ENCODE data around the gene GPRIN3. TPM values are rescaled to one million over a fixed set of nuclear protein-coding genes. Genes with fewer than 3 reads are reported as not detected.

The GPRIN3 gene
- total RNA-seq, 1 donor from 2014 or later: 0.84 TPM

- no peak for DNase-seq (ENCODE audit: low read depth)
- H3K36me3 ChIP-seq (ENCODE audit: control insufficient read depth, insufficient read depth, low read length): no peaks in the 10 kb centered on the region
- H3K4me3 ChIP-seq (ENCODE audit: low read depth, low read length): no peak overlapping the region
- no peak for TF ChIP-seq CTCF (IDR thresholded peaks at IDR 0.05; ENCODE audit: insufficient read depth, low read length, poor library complexity, severe bottlenecking)
- no peaks in the 10 kb centered on the region for H3K27me3 ChIP-seq (ENCODE audit: control insufficient read depth, insufficient read depth, low read length)
These were observed 39.9 kb upstream of the GPRIN3 start for GRCh38 chr4:89347363-89348025.

DNA sequence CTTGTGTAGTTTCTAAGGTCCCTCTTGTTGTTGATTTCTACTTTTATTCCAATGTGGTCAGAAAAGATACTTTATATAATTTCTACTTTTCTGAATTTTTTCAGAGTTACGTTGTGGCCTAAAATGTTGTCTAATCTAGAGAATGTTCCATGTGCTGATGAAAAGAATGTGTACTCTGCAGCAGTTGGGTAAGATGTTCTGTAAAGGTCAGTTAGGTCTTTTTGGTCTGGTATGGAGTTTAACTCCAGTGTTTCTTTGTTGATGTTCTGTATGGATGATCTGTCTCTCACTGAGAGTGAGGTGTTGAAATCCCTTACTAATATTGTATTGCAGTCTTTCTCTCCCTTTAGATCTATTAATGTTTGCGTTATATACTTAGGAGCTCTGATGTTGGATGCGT lies 37.0 kb upstream of the GPRIN3 start:
- no peak for DNase-seq (ENCODE audit: low read depth)
- TF ChIP-seq CTCF (IDR thresholded peaks at IDR 0.05; ENCODE audit: insufficient read depth, low read length, poor library complexity, severe bottlenecking): no peak
- no peaks in the 10 kb centered on the region for H3K36me3 ChIP-seq (ENCODE audit: control insufficient read depth, insufficient read depth, low read length)
- no peak overlapping the region for H3K4me3 ChIP-seq (ENCODE audit: low read depth, low read length)
- no peaks in the 10 kb centered on the region for H3K27me3 ChIP-seq (ENCODE audit: control insufficient read depth, insufficient read depth, low read length)

DNA sequence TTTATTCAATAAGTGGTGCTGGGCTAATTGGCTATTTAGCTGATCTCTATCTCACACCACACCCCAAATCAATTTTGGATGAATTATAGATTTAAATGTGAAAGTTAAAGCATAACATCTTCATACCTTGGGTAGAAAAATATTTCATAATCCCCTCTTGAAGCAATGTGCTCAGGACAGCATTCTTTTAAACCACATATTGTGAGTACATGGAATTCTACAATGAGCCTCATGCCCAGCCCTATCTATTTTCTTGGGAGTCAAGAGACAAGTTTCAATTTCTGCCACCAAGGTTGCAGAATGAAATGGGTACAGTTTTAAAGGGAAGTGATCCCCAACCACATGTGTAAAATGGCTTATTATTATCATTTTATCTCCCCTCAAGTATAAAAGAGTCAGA lies 30.6 kb upstream of the GPRIN3 start:
- DNase-seq (ENCODE audit: low read depth): no peak
- Histone ChIP-seq H3K27me3 (ENCODE audit: control insufficient read depth, insufficient read depth, low read length) (no peaks in the 10 kb centered on the region), H3K36me3 (ENCODE audit: control insufficient read depth, insufficient read depth, low read length) (no peaks in the 10 kb centered on the region), H3K4me3 (ENCODE audit: low read depth, low read length) (no peak overlapping the region)
- TF ChIP-seq CTCF (IDR thresholded peaks at IDR 0.05; ENCODE audit: insufficient read depth, low read length, poor library complexity, severe bottlenecking): no peak

GRCh38 chr4:89337681-89338080 lies 30.1 kb upstream of the GPRIN3 start:
- no peak for TF ChIP-seq CTCF (IDR thresholded peaks at IDR 0.05; ENCODE audit: insufficient read depth, low read length, poor library complexity, severe bottlenecking)
- Histone ChIP-seq H3K4me3 (ENCODE audit: low read depth, low read length) (no peak overlapping the region), H3K36me3 (ENCODE audit: control insufficient read depth, insufficient read depth, low read length) (no peaks in the 10 kb centered on the region), H3K27me3 (ENCODE audit: control insufficient read depth, insufficient read depth, low read length) (no peaks in the 10 kb centered on the region)
- DNase-seq (ENCODE audit: low read depth): no peak

DNA sequence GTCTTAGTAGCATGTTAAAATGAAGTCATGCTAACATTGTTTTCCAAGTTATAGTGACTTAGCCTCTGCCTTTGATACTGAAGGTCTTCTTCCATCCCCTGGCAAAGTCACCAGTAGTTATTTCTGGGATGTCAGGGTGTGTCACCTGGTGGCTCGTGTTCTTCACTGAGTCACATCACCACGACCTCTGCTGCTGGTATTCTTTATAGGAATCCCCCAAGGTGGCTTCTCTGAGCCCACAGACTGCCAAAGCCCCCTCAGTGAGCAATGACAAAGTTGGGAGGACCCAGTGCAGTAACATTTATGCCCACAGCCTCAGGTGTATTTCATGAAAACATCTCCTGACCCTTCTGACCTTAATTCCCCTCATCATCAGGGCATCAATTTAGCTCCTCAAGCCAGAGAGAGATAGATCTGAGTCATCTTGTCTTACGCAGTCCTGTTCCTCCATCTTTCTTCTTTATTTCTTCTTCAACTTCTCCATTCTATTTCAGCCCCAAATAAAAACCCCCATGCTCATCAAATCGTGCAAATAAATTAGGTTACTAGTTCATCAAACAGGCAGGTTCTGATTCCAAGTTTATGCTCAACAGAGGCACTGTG lies 29.3 kb upstream of the GPRIN3 start:
- H3K4me3 ChIP-seq (ENCODE audit: low read depth, low read length): no peak overlapping the region
- no peaks in the 10 kb centered on the region for H3K27me3 ChIP-seq (ENCODE audit: control insufficient read depth, insufficient read depth, low read length)
- DNase-seq (ENCODE audit: low read depth): no peak
- H3K36me3 ChIP-seq (ENCODE audit: control insufficient read depth, insufficient read depth, low read length): no peaks in the 10 kb centered on the region
- no peak for TF ChIP-seq CTCF (IDR thresholded peaks at IDR 0.05; ENCODE audit: insufficient read depth, low read length, poor library complexity, severe bottlenecking)

- no peaks in the 10 kb centered on the region for H3K36me3 ChIP-seq (ENCODE audit: control insufficient read depth, insufficient read depth, low read length)
- DNase-seq (ENCODE audit: low read depth): no peak
- no peak overlapping the region for H3K4me3 ChIP-seq (ENCODE audit: low read depth, low read length)
- no peaks in the 10 kb centered on the region for H3K27me3 ChIP-seq (ENCODE audit: control insufficient read depth, insufficient read depth, low read length)
- no peak for TF ChIP-seq CTCF (IDR thresholded peaks at IDR 0.05; ENCODE audit: insufficient read depth, low read length, poor library complexity, severe bottlenecking)
These were observed 27.2 kb upstream of the GPRIN3 start for GRCh38 chr4:89334830-89335229.

All from kidney epithelial cell (primary cell).